Uterus (tissue), 4 donors: ENCODE results near the gene UPP1. TPM values are rescaled to one million over a fixed set of nuclear protein-coding genes. Genes with fewer than 3 reads are reported as not detected.

Experiments used
- DNase-seq, 2 donors: peaks; one replicate each; pipeline ENCODE4 v3.0.0-alpha.2; 2019 to 2020
- H3K27ac ChIP-seq, 2 donors: fragments of 200-600 bp; sonication (generic); 1 replicate in 1 of 2; 2 replicates in 1 of 2; pipeline ENCODE4 v1.5.1; 2016 to 2018
- H3K27me3 ChIP-seq, 2 donors: fragments of 200-600 bp; sonication (generic); one replicate each; pipeline ENCODE4 v1.5.1; 2018 to 2019; ENCODE audit warnings: control low read depth in 1 of 2
- H3K36me3 ChIP-seq, 2 donors: fragments of 200-600 bp; sonication (generic); one replicate each; pipeline ENCODE4 v1.5.1; 2019; ENCODE audit warnings: control low read depth in 1 of 2
- H3K4me1 ChIP-seq, 2 donors: fragments of 200-600 bp; sonication (generic); one replicate each; pipeline ENCODE4 v1.5.1; 2018 to 2019; ENCODE audit warnings: control low read depth in 1 of 2
- H3K4me3 ChIP-seq, 2 donors: fragments of 200-600 bp; sonication (generic); 1 replicate in 1 of 2; 2 replicates in 1 of 2; pipeline ENCODE4 v1.5.1; 2018 to 2019; ENCODE audit warnings: mild to moderate bottlenecking in 1 of 2
- H3K9me3 ChIP-seq, 2 donors: fragments of 200-600 bp; sonication (generic); one replicate each; pipeline ENCODE4 v1.5.1; 2019; ENCODE audit warnings: control low read depth in 1 of 2
- CTCF ChIP-seq, 4 experiments: fragments of 200-600 bp in 2 of 4; fragments of 450-650 bp in 2 of 4; sonication (generic) in 2 of 4; IDR thresholded peaks; one replicate each; pipeline ENCODE4 v1.5.1; 2016 to 2019; ENCODE audit warnings: antibody characterized with exemption in 4 of 4, mild to moderate bottlenecking in 2 of 4, moderate library complexity in 1 of 4
- POLR2A ChIP-seq, 2 donors: fragments of 450-650 bp; IDR thresholded peaks; one replicate each; pipeline ENCODE4 v1.6.1; 2016; ENCODE audit warnings: antibody characterized with exemption in 2 of 2, mild to moderate bottlenecking in 1 of 2, moderate library complexity in 1 of 2
- intact Hi-C: fragments of 100-400 bp; cut with DNase I; formaldehyde crosslinking; loops from one replicate; pipeline ENCODE4 v1.15.1; 2023; ENCODE audit warnings: low total_unique reads
- total RNA-seq, 4 donors: library from RNA; depleted of rRNA in 3 of 4; stranded (reverse); fragments of >200 nt in 3 of 4; gene quantifications; one replicate each; pipeline versions ENCODE4 v1.1.0 to v1.2.4, GENCODE V29; 2014 to 2023
- donor health status: DM: yes; HTN: yes; CAD: no.

The UPP1 gene
- 10 to 100 TPM in 1 of 4 donors, 1 to 10 TPM in 3; 1.5 to 25.2 (median 5.4) TPM for total RNA-seq

- peak; percentile 88 to 94 for DNase-seq
- Histone ChIP-seq H3K36me3 (no peaks in the 10 kb centered on the region), H3K4me3 (peak within 1 kb of the TSS; percentile 76 to 82), H3K27ac (peak within 1 kb of the TSS; percentile 82 to 88), H3K4me1 (peaks cover 6 to 11% of the 10 kb centered on the region in 2 donors), H3K9me3 (no peaks in the 10 kb centered on the region), H3K27me3 (no peaks in the 10 kb centered on the region)
- intact Hi-C loops = no loop called here
- no peak for TF ChIP-seq CTCF (IDR thresholded peaks at IDR 0.05)
- TF ChIP-seq POLR2A (IDR thresholded peaks at IDR 0.05) = peak; percentile 55 to 64
These were observed at the start of gene UPP1 for GRCh38 chr7:48089046-48090003. Gene UPP1, plus strand, starts transcription at chr7:48089265. Its CDS starts 5,519 bp downstream, at chr7:48094784.

GRCh38 chr7:48040944-48041652, 48.0 kb upstream of the UPP1 start:
- intact Hi-C loops = no loop called here
- no peak for DNase-seq
- H3K4me3 ChIP-seq = no peak overlapping the region
- H3K36me3 ChIP-seq = no peaks in the 10 kb centered on the region
- no peaks in the 10 kb centered on the region for H3K4me1 ChIP-seq
- H3K9me3 ChIP-seq = no peaks in the 10 kb centered on the region
- TF ChIP-seq POLR2A (IDR thresholded peaks at IDR 0.05) (no peak), CTCF (IDR thresholded peaks at IDR 0.05) (no peak)
- no peak overlapping the region for H3K27ac ChIP-seq
- H3K27me3 ChIP-seq = no peaks in the 10 kb centered on the region

GRCh38 chr7:48041653-48041970, 47.5 kb upstream of the UPP1 start:
- no peak for TF ChIP-seq POLR2A (IDR thresholded peaks at IDR 0.05)
- Histone ChIP-seq H3K4me1 (no peaks in the 10 kb centered on the region), H3K27ac (no peak overlapping the region), H3K27me3 (no peaks in the 10 kb centered on the region), H3K36me3 (no peaks in the 10 kb centered on the region), H3K4me3 (no peak overlapping the region), H3K9me3 (no peaks in the 10 kb centered on the region)
- no peak for DNase-seq
- intact Hi-C loops = no loop called here

- intact Hi-C loops = no loop called here
These were observed 46.8 kb upstream of the UPP1 start for GRCh38 chr7:48042216-48042615.

GRCh38 chr7:48042636-48043035, 46.4 kb upstream of the UPP1 start:
- H3K9me3 ChIP-seq = no peaks in the 10 kb centered on the region
- no peaks in the 10 kb centered on the region for H3K4me1 ChIP-seq
- H3K27ac ChIP-seq = no peak overlapping the region
- no peak overlapping the region for H3K4me3 ChIP-seq
- TF ChIP-seq POLR2A (IDR thresholded peaks at IDR 0.05) = no peak
- TF ChIP-seq CTCF (IDR thresholded peaks at IDR 0.05) = no peak
- intact Hi-C loops = no loop called here
- H3K36me3 ChIP-seq = no peaks in the 10 kb centered on the region
- no peaks in the 10 kb centered on the region for H3K27me3 ChIP-seq
- DNase-seq = no peak

More at GRCh38 chr7:48042216-48042615, 46.8 kb upstream of the UPP1 start:
- H3K4me3 ChIP-seq = no peak overlapping the region
- no peaks in the 10 kb centered on the region for H3K36me3 ChIP-seq
- no peaks in the 10 kb centered on the region for H3K27me3 ChIP-seq
- H3K4me1 ChIP-seq = no peaks in the 10 kb centered on the region
- H3K9me3 ChIP-seq = no peaks in the 10 kb centered on the region
- H3K27ac ChIP-seq = no peak overlapping the region
- TF ChIP-seq CTCF (IDR thresholded peaks at IDR 0.05) = no peak
- no peak for TF ChIP-seq POLR2A (IDR thresholded peaks at IDR 0.05)
- DNase-seq = no peak
